HG02973 (cell line): Measurements from ENCODE around the gene GSK3B.
"Not testable (repeated sequence)": the region's sequence is repeated elsewhere in the genome, so short reads cannot be mapped to it uniquely, and the experiment has no call there.

Experiments used
- ATAC-seq: cut with Tn5 transposase; IDR thresholded peaks from one replicate; pipeline ENCODE4 v1.9.1; 2021; ENCODE audit warnings: moderate library complexity; ENCODE audit not compliant: unreplicated experiment

GSK3B gene

DNA sequence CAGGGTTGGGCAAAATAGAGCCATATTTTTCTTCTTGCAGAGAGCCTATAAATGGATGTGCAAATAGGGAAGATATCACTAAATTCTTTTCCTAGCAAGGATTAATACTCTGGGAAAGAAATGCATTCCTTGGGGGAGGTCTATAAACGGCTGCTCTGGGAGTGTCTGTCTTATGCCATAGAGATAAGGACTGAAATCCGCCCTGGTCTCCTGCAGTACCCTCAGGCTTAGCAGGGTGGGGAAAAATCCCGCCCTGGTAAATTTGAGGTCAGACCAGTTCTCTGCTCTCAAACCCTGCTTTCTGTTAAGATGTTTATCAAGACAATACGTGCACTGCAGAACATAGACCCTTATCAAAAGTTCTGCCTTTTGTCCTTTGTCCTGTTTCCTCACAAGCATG, 205.6 kb downstream of the GSK3B start:
- ATAC-seq = not testable (repeated sequence)

DNA sequence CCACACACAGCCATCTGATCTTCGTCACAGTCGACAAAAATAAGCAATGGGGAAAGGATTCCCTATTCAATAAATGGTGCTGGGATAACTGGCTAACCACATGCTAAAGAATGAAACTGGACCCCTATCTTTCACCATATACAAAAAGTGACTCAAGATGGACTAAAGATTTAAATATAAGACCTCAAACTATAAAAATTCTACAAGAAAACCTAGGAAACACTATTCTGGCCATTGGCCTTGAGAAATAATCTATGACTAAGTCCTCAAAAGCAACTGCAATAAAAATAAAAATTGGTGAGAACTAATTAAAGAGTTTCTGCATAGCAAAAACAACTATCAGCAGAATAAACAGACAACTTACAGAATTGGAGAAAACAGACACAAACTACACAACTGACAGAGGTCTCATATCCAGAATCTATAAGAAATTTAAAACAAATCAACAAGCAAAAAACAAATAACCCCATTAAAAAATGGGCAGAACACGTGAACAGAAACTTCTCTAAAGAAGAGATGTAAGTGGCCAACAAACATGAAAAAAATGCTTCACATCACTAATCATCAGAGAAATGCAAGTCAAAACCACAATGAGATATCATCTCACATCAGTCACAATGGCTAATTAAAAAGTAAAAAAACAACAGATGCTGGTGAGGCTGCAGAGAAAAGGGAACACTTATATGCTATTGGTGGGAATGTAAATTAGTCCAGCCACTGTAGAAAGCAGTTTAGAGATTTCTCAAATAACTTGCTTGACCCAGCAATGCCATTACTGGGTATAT, 208.3 kb downstream of the GSK3B start:
- no peak for ATAC-seq

DNA sequence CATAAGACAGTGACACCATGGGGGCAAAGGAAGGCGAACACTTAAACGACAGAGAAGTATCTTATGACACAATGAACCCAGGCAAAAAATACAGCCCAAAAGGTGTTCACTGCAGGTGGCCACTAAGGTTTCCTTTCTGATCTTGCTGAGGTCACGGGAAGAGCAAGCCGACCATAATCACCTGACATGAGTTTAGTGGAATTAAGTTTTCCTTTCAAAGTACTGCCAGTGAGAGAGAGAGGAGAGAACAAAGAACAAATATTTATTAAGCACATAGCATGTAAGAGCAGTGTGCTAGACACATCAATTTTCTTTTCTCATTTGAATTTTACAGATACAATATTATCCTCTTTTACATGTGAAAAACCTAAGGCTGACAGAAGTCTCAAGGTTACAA, 210.1 kb downstream of the GSK3B start:
- no peak for ATAC-seq

DNA sequence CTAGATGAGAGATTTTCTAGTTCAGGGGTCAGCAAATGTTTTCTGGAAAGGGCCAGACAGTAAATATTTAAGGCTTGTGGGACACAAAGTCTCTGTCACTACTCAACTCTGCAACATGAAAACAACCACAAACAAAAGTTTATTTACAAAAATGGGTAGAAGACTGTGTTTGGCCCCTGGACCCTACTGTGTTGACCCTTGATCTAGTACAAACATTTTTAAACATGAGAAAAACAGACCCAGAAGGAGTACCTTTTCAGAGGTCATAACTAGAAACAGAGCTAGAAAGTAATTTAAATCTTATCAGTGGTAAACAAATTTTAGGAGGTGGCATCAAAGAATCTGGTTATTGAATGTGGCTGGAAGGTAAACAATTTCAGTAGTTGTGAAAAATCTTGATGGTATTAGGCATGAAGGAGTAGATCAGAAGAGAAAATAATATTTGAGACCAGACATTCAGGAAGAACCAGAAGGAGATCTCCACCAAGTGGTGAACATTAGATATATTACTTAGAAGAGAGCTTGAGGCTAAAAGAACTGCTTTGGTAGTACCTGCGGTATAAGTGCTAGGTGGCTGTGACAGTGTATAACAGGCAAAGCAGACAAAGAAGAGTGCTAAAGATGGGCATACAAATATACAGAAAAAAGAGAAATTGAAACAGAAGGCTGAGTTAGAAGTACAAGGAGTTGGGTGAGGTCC, 210.6 kb downstream of the GSK3B start:
- no peak for ATAC-seq

DNA sequence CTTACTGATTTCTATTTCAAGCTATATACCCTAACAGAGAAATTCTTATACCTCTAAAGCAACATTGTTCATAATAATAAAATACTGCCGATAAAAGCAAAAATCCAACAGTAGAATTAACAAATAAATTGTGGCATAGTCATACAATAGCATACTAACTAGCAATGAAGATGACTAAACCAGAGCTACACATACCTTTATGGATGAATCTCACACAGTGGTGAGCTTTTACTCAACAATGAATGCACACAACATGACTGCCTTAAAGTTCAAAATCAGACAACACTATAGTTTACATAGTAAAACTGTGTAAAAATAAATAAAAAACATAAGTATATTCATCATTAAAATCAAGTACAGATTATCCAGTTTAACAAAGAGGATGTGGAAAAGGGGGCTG, 213.3 kb downstream of the GSK3B start:
- no peak for ATAC-seq

DNA sequence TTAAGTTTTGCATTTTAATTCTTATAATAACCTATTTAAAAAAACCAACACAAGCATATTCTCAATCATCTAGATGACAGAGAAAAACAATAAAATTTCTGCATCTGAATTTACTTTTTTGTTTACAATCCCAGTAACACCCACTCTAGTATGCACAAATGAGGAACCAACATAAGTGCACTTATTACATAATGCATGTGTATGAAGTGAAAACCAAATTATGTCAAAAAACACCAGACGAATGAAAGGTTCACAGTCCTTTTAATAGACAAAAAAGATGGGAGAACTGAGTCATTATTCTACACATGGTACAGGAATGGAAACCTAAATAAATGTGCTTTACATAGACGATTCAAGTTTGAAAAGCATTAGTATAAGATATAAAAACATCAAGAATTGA, 220.6 kb downstream of the GSK3B start:
- no peak for ATAC-seq

DNA sequence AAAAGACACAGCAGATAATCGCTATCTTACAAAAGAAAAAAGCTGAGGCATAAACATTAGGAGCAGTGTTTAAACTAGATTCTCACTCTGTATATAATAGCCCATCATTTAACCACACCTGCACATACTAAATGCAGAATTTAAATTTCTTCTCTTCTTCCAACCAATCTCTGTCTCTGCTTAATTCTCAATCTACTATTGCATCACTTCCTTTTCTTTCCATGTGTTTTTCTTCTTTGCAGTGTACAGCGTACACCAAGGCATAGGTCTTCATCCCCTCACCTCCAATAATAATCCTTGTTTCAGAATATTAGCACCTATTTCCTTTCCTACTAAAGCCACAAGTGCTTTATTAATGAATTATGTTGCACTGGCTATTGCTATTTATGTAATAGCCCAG, 221.5 kb downstream of the GSK3B start:
- ATAC-seq = no peak

DNA sequence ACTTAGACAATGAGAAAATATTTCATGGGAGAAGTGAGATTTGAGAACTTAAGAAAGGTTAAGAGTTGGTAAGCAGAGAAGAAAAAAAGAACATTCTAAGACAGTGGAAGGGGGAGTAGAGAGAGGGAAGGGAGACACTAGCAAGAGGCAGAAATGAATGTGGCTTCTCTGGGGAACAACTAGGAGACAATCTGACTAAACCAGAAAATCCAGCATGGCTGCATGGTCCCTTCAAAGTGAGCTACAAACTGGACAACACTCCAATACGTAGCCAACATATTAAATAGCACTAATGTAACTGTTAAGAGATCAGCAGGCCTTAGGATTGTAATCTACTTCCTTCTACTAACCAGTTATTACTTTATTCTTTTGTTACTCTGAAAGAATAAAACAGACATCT, 222.7 kb downstream of the GSK3B start:
- ATAC-seq = no peak

DNA sequence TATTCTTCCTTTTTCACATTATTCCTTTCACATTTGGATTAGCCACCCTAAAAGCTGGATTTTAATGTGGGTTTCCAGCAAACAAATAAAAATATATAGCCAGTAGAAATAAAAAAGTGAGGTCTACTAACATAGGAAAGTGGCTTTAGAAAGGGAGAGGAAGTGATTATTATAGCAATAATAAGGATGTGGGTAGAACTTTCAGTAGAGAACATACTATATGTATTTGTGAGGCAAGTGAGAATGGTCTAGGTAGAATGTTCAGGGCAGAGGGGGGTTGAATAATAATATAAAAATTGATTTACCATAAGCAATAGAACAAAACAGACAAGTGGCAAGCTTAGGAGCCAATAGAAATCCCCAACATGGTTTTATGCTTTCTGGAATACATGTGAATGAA, 223.7 kb downstream of the GSK3B start:
- no peak for ATAC-seq

DNA sequence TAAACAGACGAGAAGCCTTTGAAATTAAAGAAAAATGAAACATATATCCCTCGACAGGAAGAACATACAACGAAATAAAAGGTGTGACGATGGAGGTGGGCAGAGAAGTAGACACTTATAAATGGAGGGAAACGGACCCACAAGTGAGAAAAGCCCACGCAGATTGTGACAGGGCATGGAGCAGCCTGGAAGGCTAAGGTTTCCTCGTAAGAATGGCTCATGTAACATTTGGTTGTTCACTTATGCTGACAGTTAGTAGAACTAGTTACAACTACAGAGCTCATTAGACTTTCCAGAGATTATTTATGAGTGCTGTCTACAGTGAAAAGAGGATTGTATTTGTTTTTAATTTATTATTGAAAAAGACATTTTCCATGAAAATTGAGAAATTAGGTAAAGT, 229.8 kb downstream of the GSK3B start:
- ATAC-seq = no peak

DNA sequence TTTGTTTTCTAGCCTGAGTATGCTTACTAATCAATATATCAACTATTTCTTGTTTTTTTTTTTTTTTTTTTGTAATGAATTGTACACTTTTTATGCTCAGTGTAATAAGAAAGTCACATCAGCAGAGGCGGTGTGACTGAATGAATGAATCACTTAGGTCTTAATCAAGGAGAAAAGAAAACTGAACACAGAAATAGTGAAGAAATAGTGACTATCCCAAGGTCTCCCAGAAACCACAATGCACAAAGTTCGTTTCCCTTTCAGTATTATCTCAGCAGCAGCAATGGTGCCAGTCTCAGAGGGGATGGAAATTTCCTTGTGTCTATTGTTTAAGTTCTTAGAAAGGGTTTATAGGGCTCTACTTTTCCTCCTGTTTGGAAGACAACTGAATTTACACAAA, 231.6 kb downstream of the GSK3B start:
- no peak for ATAC-seq

DNA sequence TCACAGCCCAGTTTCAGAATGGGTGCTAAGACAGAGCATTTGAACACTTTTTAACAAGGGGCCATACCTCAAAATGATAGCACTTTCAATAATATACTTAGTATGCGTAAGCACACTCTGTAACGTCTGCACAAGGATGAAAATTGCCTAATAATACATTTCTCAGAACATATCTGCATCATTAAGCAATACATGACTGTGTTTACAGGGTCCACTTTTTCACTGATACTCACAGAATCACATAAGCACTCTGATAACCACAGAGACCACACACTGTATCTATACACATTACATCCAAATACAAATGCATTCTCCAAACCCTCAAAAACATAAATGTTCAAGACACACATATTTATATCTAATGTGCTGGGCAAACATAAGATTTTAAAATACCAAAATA, 232.6 kb downstream of the GSK3B start:
- ATAC-seq = no peak

DNA sequence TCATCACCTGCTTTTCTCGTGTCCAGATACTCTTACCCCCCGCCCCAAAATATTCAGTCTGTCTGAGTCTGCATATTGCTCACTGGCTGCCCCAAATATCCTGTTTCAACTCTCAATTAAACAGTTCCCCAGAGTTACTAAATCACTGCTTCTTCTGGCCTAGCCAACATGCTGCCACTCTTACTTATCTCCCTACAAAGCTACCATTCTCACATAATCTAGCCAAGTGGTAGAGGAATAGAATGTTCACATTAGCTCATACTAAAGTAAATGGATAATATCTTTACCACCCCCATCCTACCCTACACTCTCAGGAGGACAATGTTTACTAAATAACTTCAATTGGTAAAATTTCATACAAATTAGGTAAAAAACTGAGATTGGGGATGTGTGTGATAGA, 234.5 kb downstream of the GSK3B start:
- no peak for ATAC-seq

DNA sequence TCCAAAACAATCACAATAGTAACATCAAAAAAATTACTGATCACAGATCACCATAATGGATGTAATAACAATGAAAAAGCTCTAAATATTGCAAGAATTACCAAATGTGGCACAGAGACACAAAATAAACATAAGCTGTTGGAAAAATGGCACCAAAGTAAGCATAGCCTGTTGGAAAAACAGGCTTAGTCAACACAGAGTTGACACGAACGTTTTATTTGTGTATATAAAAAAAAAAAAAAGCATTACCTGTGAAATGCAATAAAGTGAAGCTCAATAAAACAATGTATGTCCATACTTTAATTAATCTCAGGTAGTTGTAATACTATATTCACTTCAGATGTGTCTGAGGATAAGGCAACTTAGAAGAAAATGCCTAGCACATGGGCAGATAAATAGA, 235.3 kb downstream of the GSK3B start:
- no peak for ATAC-seq

DNA sequence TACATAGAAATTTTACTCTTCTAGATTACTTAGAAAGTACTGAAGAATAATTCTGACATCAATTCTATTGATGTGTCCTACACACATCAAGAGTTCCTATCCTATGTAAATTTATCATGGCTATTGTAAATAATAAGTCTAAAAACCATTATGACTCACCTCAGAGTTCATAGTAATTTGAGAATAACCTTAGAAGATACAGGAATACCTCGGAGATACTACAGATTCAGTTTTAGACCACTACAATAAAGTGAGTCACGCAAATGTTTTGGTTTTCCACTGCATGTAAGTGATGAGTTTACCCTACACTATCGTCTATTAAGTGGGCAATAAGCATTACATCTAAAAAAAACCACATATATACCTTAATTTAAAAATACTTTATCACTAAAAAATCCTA, 237.6 kb downstream of the GSK3B start:
- ATAC-seq = no peak

DNA sequence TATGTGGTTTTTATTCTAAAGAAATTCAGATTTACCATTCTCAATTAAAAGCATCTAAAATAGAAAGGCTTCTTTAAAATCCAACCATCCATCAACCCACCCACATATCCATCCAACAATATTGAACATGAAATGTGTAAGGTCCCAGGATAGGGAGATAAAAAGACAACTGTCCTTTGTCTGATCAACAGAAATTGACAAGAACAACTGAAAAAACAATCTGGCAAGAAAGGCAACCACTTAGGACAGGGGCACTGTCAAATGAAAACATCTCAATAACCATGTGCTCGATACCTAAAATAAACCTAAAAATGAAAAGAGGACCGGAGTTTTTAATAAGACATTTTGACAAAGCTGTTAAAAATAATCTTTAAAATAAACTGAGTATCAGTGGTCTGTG, 245.1 kb downstream of the GSK3B start:
- ATAC-seq = no peak

DNA sequence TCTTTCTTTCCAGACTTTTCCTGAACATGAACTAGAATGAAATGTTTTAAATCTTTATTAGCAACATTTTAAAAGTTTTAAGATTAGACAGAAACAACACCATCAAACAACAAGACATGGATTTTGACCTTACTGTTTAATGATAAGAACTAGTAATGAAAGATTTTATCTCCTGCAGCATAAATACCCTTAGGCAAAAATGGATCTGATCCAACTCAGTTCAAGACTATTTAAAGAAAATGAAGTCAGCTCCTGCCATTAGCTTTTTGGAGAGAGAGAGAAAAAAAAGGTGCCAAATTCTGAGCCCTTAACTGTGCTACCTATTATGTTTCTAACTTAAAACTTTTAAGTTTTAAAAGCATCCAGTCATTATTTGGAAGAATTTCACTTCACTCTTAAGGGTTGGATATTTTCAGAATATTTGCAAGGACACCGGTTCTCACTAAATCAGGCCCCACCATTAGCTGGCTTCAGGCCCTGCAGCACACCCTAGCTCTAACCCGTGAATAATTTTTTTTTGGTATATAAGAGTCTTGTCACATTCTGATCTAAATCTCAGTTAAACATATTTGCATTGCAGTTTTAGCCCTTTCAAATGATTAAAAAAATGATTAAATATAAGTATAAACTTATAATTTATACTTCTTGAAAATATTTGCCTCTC, 252.3 kb downstream of the GSK3B start:
- no peak for ATAC-seq

DNA sequence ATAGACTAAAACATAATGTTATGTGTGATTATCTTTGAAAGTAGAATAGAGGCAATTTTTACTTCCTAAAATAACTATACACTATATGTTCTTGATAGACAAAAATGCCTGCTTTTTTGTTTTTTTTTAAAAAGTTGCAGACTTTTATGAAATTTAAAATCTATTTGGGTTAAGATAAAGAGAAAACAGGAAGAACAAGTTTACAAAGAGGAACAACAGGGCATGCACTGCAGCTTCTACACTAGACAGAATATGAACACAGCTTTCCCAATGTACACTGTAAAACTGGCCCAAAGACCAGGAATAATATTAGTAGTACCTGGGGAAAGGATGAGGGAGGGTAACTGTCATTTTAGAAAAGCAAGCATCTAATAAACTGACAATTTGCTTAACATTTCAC, 258.7 kb downstream of the GSK3B start:
- no peak for ATAC-seq

DNA sequence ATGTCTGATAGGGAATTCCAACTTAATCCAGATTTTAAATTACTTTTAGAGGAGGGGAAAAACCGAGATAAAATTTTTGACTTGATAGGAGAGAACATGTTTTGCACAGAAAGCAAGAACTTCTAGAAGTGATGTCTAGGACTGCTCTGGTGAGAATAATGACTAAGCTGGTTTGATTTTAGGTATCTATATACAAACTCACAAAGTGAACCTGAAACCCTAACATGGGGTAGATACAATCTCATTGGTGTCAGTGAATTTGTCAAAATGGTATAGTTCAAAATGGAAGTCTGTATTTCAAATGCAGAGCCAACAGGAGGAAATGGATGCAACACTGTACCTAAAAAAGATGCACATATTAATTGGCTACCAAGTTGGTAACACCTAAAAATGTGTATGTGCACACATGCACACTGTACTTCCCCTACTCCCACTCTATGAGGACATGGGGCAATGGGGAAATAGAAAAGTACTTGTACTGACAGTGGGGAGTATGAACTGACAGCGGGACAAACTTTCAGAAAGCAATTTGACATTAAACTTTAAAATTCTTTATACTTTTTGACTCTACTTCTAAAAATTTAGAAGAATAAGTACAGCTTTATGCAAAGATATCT, 259.4 kb downstream of the GSK3B start:
- ATAC-seq = no peak

DNA sequence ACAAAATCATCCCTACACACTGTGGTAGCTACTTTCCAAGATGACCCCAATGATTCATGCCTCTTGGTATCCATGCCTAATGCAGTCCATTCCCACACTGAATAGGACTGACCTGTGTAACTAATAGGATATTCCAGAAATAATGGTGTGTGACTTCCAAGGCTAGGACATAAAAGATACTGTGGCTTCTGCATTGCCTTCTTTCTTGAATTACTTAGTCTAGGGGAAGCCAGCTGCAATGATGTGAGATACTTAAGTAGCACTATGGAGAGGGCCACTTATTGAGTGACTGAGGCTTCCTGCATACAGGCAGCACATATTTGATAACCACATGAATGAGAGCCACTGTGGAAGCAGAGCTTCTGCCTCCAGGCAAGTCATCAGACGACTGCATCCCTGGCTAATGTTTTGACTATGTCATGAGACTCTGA, 262.3 kb downstream of the GSK3B start:
- ATAC-seq = no peak

DNA sequence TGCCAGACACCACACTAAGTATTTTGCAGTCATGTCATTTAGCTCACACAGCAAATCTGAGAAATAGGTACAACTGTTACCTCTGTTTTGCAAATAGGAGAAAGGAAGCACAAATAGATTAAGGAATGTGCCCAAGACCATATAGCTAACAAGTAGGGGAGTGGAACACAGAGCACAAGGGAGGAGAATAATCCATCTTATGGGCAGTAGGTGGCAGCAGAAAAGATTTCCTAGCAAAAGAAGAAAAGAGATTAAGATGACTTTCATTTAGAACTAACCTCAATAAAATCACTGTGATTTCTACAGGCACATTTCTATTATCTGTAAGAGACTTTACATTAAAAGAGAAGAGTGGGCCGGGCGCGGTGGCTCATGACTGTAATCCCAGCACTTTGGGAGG, 263.2 kb downstream of the GSK3B start:
- no peak for ATAC-seq

DNA sequence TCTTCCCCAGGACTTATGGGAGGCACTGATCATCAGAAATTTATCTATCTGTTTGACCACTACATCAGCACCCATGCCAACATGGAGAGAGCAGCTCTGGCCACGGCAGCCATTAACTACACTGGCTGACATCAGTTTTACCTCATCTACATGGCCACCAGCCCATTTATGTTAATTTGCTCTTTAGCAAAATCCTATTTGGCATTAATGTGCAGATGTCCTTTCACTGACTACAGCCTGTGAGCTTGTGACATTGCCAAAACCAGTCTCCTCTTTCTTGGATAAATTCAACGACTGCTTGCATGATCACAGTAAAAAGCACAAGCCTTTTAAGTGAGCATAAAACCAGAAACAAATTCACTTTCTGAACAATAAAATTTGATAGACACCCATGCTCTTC, 264.8 kb downstream of the GSK3B start:
- ATAC-seq = no peak
